ENCODE measurements around the gene CYTH1.

DNA sequence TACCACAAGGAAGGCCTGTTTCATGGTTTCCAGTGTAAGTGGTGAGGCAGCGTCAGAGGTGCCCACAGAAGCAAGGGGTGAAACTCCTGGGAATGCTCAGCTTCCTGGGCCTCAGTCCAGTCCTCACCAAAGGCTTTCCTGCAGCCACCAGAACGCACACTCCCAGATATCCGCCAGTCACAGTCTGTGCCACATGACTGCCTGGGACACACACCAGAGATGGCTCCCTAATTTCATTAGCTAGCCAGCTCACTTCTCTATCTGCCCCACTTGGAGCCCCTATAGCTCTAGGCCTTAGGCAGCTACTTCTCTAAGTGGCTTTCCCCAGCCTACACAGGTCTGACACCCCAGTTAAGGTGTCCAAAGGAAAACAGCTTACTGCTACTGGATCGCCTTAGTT is 77.0 kb downstream of the CYTH1 start:
- TF ChIP-seq, protein P1, sequence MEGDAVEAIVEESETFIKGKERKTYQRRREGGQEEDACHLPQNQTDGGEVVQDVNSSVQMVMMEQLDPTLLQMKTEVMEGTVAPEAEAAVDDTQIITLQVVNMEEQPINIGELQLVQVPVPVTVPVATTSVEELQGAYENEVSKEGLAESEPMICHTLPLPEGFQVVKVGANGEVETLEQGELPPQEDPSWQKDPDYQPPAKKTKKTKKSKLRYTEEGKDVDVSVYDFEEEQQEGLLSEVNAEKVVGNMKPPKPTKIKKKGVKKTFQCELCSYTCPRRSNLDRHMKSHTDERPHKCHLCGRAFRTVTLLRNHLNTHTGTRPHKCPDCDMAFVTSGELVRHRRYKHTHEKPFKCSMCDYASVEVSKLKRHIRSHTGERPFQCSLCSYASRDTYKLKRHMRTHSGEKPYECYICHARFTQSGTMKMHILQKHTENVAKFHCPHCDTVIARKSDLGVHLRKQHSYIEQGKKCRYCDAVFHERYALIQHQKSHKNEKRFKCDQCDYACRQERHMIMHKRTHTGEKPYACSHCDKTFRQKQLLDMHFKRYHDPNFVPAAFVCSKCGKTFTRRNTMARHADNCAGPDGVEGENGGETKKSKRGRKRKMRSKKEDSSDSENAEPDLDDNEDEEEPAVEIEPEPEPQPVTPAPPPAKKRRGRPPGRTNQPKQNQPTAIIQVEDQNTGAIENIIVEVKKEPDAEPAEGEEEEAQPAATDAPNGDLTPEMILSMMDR (IDR thresholded peaks at IDR 0.05): no peak
- TF ChIP-seq POLR2A (IDR thresholded peaks at IDR 0.05): no peak
